Measurements from ENCODE around the gene GTSE1. TPM values are rescaled to one million over a fixed set of nuclear protein-coding genes. Genes with fewer than 3 reads are reported as not detected.

The GTSE1 gene
- total RNA-seq: 1.3 and 35.5 TPM in 2 replicates

DNA sequence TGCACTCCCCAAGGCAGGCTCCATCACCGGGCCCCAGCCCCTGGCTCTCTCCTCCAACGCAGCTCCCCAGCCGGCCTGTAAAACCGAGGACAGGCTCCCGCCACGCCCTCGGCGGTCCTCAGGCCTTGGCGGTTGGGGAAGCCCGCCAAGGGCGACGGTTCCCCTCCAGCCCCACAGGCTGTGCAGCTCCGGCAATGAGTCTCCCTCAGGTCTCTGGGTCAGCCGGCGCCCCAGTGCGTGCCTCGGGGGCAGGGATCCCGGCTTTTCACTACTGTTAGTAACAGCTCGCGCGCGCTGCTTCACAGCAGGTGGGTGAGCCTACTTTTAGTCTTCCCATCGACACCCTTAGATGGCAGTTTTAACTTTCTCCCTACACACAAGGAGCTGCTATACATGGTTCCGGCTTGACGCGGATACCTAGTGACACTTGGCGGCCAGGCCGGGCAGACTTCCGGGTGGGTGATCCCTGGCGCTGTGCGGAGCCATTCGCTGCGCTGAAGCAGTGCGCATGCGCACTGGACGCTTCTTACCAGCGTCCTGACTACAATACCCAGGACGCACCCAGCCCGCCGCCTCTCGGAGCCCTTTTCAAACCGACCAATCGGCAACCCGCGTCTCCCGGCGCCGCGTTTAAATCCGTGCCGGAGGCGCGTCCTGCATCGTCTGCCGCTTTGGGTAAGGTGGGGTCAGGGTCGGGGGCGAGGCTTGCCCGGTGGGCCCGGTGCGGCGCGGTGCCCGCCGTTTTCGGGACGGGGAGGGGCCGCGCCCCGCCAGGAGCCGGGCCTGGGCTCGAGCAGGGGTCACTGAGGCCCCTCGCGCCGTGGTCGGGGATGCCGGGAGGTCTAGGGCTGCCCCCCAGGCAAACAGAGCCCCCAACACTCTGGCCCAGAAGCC, at the start of gene GTSE1:
TSS of gene GTSE1 (plus strand) at position 614 of the 894 bp plus-strand sequence. CDS start 531 bp downstream, outside the sequence.

GRCh38 chr22:46250035-46250782, 46.5 kb upstream of the GTSE1 start, which contains the start of gene CDPF1:
CDPF1 (minus strand) TSS chr22:46250293; CDS start chr22:46248284, 2,009 bp downstream.

GRCh38 chr22:46263216-46263590, 33.5 kb upstream of the GTSE1 start, which contains the start of gene PKDREJ:
PKDREJ (minus strand) TSS chr22:46263343; CDS start chr22:46263322, 21 bp downstream.

DNA sequence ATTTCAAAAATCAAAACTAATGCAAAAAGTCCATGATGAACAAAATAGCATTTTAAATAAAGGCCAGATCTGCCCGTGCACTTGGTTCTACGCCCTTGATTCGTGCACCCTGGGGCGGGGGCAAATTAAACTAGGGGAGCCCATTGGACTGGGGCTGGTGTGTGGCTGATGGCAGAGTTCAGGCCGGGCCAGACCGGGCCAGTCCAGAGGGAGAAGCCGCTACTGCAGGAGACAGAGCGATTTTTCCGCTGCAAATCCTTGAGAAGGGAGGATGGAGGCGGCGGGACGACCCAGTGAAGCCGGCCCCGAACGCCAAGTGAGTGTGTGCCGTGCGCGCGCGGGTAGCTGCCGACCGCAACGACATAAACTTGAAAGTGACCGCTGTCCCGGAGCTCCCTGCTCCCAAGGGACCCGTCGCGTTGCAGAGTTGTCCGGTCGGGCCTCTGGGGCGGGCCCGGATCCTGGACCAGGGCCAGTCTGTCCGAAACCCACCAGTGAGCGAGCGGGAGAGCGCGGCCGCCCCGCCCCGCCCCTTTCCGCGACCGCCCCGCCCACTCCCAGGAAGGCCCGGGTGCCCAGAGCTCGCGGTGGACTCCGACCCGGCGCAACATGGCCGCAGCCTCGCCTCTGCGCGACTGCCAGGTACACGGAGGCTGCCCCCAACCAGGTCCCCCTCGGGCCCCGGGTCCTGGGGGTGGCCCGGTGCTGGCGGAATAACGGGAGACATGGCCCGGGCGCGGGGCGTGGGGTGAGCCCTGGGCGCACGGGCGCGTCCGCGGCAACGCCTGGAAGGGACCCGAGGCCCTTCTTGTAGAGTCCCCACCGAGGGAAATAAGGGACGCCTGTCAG, 29.0 kb upstream of the GTSE1 start, which contains the start of gene TTC38:
TSS of gene TTC38 (plus strand) at position 578 of the 849 bp plus-strand sequence. CDS start at position 610, 32 bp downstream.

GRCh38 chr22:46335201-46336118, 38.8 kb downstream of the GTSE1 start, which contains the start of gene TRMU:
TRMU (plus strand) TSS chr22:46335714; CDS start chr22:46335765, 51 bp downstream.

Other genes with a start within 250 kb of the GTSE1 start
- gene PPARA, start 146.3 kb upstream of the GTSE1 start, total RNA-seq: 5.1 and 8.5 TPM in 2 replicates
- 15.0 and 17.9 TPM in 2 replicates for gene CDPF1, start 46.6 kb upstream of the GTSE1 start, total RNA-seq
- gene PKDREJ, start 33.5 kb upstream of the GTSE1 start, total RNA-seq: not detected in 2 replicates
- gene TTC38, start 28.9 kb upstream of the GTSE1 start, total RNA-seq: 32.9 and 52.7 TPM in 2 replicates
- gene TRMU, start 38.8 kb downstream of the GTSE1 start, total RNA-seq: 17.7 and 34.1 TPM in 2 replicates
- 58.8 and 87.7 TPM in 2 replicates for gene CELSR1, start 240.8 kb downstream of the GTSE1 start, total RNA-seq